ENCODE results near the gene DDX21. TPM values are rescaled to one million over a fixed set of nuclear protein-coding genes. Genes with fewer than 3 reads are reported as not detected.

Gene DDX21
- total RNA-seq, 1 donor from 2014 or later: 55.8 TPM

- Mint-ChIP-seq H3K4me3 (ENCODE audit: unreplicated experiment) (no peak overlapping the region), H3K9me3 (ENCODE audit: low read depth) (no peaks in the 10 kb centered on the region)
Measured at GRCh38 chr10:69025370-69025896, 69.5 kb downstream of the DDX21 start.

GRCh38 chr10:69033256-69033655, 77.3 kb downstream of the DDX21 start:
- TF ChIP-seq CTCF (IDR thresholded peaks at IDR 0.05): no peak
- Mint-ChIP-seq H3K4me3 (ENCODE audit: unreplicated experiment) (no peak overlapping the region), H3K4me1 (ENCODE audit: low read depth) (no peaks in the 10 kb centered on the region), H3K36me3 (ENCODE audit: low read depth) (no peaks in the 10 kb centered on the region), H3K27me3 (ENCODE audit: low read depth) (peaks cover 2% of the 10 kb centered on the region), H3K9me3 (ENCODE audit: low read depth) (no peaks in the 10 kb centered on the region), H3K27ac (ENCODE audit: unreplicated experiment) (no peak overlapping the region)
- DNase-seq (ENCODE audit: low spot score): peak; percentile 22

More at GRCh38 chr10:69025370-69025896, 69.5 kb downstream of the DDX21 start:
- Mint-ChIP-seq H3K27me3 (ENCODE audit: low read depth) (no peaks in the 10 kb centered on the region), H3K27ac (ENCODE audit: unreplicated experiment) (no peak overlapping the region), H3K36me3 (ENCODE audit: low read depth) (no peaks in the 10 kb centered on the region), H3K4me1 (ENCODE audit: low read depth) (no peaks in the 10 kb centered on the region)
- DNase-seq (ENCODE audit: low spot score): no peak
- no peak for TF ChIP-seq CTCF (IDR thresholded peaks at IDR 0.05)

Other genes starting within 250 kb of the DDX21 start
- gene CCAR1, start 234.9 kb upstream of the DDX21 start, total RNA-seq: 46.2 to 57.6 TPM (median 54.8 TPM) in 3 replicates
- 0.97 to 1.9 TPM (median 1.1 TPM) in 3 replicates for gene STOX1, start 128.6 kb upstream of the DDX21 start, total RNA-seq
- gene DDX50, start 54.9 kb upstream of the DDX21 start, total RNA-seq: 34.7 to 37.9 TPM (median 35.9 TPM) in 3 replicates
- gene KIFBP, start 32.6 kb downstream of the DDX21 start, total RNA-seq: 40.0 to 43.3 TPM (median 43.2 TPM) in 3 replicates
- gene SRGN, start 131.9 kb downstream of the DDX21 start, total RNA-seq: 10.3 to 16.1 TPM (median 16.0 TPM) in 3 replicates
- 51.7 to 66.3 TPM (median 61.6 TPM) in 3 replicates for gene VPS26A, start 168.0 kb downstream of the DDX21 start, total RNA-seq
- 24.1 to 28.6 TPM (median 27.4 TPM) in 3 replicates for gene SUPV3L1, start 224.1 kb downstream of the DDX21 start, total RNA-seq

Data from chondrocyte (in vitro differentiated cells).